ENCODE measurements around the gene JUN.

The JUN gene

DNA sequence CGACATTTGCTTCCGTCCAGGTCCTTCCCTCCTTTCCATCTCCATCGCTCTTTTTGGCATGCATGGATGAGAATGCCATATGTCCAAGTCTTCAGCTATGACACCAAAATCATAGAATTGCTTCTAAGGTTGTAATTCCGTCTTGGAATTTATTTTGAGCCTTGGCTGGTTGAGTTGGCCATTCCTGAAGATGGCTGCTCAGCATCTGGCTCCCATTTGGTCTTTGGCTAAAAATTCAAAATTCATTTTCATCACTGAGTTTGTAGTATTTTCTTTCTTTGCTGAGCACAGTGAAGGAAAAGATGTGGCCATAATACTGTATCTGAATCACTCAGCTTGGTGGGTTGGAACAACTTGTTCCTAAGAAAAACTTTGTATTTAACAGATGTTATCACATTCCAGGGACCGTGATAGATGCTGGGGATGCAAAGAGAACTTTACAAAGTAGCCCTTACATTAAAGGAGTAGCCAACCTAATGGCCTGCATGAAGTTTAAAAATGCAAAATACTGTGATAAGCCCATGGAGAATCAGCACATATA lies 15.6 kb downstream of the JUN start:
- H3K36me3 ChIP-seq (ENCODE audit: control insufficient read depth in 1 of 2, insufficient read depth in 2 of 2, low read length in 2 of 2) = no peaks in the 10 kb centered on the region
- H3K4me1 ChIP-seq (ENCODE audit: control insufficient read depth in 1 of 2, insufficient read depth in 2 of 2, low read length in 2 of 2) = peaks cover 0 to 13% of the 10 kb centered on the region in 2 donors
- H3K9me3 ChIP-seq (ENCODE audit: control insufficient read depth in 1 of 2, low read length in 2 of 2) = no peaks in the 10 kb centered on the region
- H3K4me3 ChIP-seq (ENCODE audit: low read depth in 1 of 2, low read length in 2 of 2) = no peak overlapping the region
- H3K27me3 ChIP-seq (ENCODE audit: low read depth, low read length) = no peaks in the 10 kb centered on the region
- no peak overlapping the region for H3K27ac ChIP-seq (ENCODE audit: low read length)

DNA sequence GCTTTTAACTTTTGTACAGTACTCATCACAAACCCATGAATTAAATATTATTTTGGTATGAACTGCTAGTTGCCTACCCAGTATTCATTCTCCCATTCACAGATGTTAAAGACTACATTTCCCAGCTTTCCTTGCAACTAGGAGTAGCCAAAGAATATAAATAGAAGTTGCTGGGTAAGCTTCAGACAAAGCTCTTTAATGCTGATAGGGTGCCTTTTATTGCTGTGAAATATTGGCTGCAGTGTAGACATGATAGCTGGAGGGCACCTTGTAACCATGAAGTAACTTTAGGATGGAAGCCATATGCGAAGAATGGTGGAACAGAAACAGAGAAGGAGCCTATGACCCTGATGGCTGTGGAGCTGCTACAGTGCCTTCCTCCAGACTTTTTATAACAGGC lies 16.7 kb downstream of the JUN start:
- Histone ChIP-seq H3K36me3 (ENCODE audit: control insufficient read depth in 1 of 2, insufficient read depth in 2 of 2, low read length in 2 of 2) (no peaks in the 10 kb centered on the region), H3K4me1 (ENCODE audit: control insufficient read depth in 1 of 2, insufficient read depth in 2 of 2, low read length in 2 of 2) (peaks cover 0 to 16% of the 10 kb centered on the region in 2 donors), H3K27me3 (ENCODE audit: low read depth, low read length) (no peaks in the 10 kb centered on the region), H3K9me3 (ENCODE audit: control insufficient read depth in 1 of 2, low read length in 2 of 2) (no peaks in the 10 kb centered on the region), H3K4me3 (ENCODE audit: low read depth in 1 of 2, low read length in 2 of 2) (no peak overlapping the region), H3K27ac (ENCODE audit: low read length) (no peak overlapping the region)

DNA sequence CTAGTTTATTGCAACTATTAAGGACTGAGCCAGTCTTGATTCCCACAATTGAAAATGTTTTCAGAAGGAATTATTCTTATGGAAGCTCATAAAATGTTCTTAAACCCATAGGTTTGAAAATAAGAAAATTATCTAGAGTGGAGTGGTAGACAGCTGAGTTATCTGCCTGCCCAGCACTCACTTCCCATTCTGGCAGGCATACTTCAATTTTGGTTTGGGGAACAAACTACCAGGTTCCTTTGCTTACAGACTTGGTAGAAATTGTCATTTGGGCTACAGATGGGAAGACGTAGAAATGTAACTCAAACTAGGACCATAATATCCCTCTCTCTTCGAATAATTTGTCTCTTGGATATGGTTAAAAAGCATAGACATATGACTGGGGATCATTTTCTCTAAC lies 18.4 kb downstream of the JUN start:
- Histone ChIP-seq H3K27ac (ENCODE audit: low read length) (no peak overlapping the region), H3K36me3 (ENCODE audit: control insufficient read depth in 1 of 2, insufficient read depth in 2 of 2, low read length in 2 of 2) (no peaks in the 10 kb centered on the region), H3K27me3 (ENCODE audit: low read depth, low read length) (no peaks in the 10 kb centered on the region), H3K9me3 (ENCODE audit: control insufficient read depth in 1 of 2, low read length in 2 of 2) (no peaks in the 10 kb centered on the region), H3K4me3 (ENCODE audit: low read depth in 1 of 2, low read length in 2 of 2) (no peak overlapping the region), H3K4me1 (ENCODE audit: control insufficient read depth in 1 of 2, insufficient read depth in 2 of 2, low read length in 2 of 2) (peaks cover 0 to 16% of the 10 kb centered on the region in 2 donors)

DNA sequence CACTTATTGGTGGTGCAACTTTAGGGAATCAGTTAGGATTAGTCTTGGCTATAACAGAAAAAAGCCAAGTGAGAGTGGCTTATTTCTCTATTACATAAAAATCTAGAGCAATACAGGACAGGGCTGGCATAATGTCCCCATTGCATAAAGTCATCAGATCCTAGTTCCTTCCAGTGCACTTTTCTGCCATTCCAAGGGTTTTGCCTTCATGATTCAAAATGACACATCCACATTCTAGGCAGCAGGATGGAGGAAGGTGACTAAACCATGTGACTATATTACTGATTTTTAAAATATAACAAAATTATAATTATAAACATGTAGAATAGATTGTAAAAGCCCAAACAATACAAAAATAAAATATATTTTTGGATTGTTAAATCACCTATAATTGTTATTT lies 18.8 kb downstream of the JUN start:
- H3K36me3 ChIP-seq (ENCODE audit: control insufficient read depth in 1 of 2, insufficient read depth in 2 of 2, low read length in 2 of 2) = no peaks in the 10 kb centered on the region
- no peaks in the 10 kb centered on the region for H3K9me3 ChIP-seq (ENCODE audit: control insufficient read depth in 1 of 2, low read length in 2 of 2)
- no peak overlapping the region for H3K27ac ChIP-seq (ENCODE audit: low read length)

DNA sequence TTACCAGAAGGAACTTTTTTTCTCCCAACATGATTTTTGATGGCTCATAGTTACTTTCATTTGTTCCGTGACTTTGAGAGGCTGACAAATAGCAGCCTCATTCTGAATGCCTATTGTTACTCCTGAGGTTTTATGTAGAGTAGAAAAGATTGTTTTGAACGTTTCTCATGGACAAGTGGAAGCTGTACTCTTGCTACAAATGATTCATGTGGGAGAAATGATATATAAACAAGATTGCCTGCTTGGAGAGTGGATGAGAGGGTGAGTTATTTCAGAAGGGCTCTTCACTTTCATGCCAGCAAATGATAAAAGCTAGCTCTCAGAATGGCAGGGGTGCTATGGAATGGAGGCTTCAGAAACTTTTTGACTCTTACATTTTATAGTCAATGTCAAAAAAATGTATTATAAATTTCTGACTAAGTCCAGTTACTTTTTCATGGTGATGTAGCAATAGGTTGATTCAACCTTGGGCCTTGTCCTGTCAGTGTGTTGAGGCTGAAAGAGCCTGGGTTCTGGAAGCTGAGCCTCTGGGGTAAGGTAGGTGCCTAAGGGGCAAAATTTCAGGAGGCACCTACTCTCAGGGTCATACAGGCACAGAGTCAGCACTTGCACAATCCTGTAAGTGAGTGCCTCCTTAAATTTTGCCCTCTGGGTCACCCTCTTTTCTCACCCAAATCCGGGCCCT lies 19.4 kb downstream of the JUN start:
- Histone ChIP-seq H3K4me3 (ENCODE audit: low read depth in 1 of 2, low read length in 2 of 2) (no peak overlapping the region), H3K27ac (ENCODE audit: low read length) (no peak overlapping the region), H3K36me3 (ENCODE audit: control insufficient read depth in 1 of 2, insufficient read depth in 2 of 2, low read length in 2 of 2) (no peaks in the 10 kb centered on the region), H3K27me3 (ENCODE audit: low read depth, low read length) (no peaks in the 10 kb centered on the region), H3K9me3 (ENCODE audit: control insufficient read depth in 1 of 2, low read length in 2 of 2) (no peaks in the 10 kb centered on the region), H3K4me1 (ENCODE audit: control insufficient read depth in 1 of 2, insufficient read depth in 2 of 2, low read length in 2 of 2) (peaks cover 0 to 16% of the 10 kb centered on the region in 2 donors)

More for the DNA sequence above, 18.8 kb downstream of the JUN start:
- Histone ChIP-seq H3K4me1 (ENCODE audit: control insufficient read depth in 1 of 2, insufficient read depth in 2 of 2, low read length in 2 of 2) (peaks cover 0 to 16% of the 10 kb centered on the region in 2 donors), H3K27me3 (ENCODE audit: low read depth, low read length) (no peaks in the 10 kb centered on the region), H3K4me3 (ENCODE audit: low read depth in 1 of 2, low read length in 2 of 2) (no peak overlapping the region)

DNA sequence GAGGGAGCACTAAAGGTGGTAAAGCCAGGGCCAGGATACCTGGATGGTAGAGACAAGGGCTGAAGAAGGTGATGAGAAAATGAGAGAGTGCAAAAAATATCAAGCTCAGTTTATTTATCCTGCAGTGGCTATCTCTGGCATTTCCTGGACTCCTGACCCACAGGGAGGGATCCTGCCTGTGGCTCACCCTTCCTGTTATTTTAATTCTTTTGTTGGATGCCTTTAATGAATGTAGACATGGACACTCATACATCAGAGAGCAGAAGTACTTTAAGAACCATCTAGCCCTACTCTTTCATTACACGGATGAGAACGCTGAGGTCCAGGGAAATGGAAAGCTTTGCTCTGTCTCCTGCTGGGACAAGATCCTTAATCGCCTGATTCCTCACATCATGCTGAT lies 20.6 kb downstream of the JUN start:
- Histone ChIP-seq H3K9me3 (ENCODE audit: control insufficient read depth in 1 of 2, low read length in 2 of 2) (no peaks in the 10 kb centered on the region), H3K4me1 (ENCODE audit: control insufficient read depth in 1 of 2, insufficient read depth in 2 of 2, low read length in 2 of 2) (peaks cover 0 to 16% of the 10 kb centered on the region in 2 donors), H3K36me3 (ENCODE audit: control insufficient read depth in 1 of 2, insufficient read depth in 2 of 2, low read length in 2 of 2) (no peaks in the 10 kb centered on the region), H3K27me3 (ENCODE audit: low read depth, low read length) (no peaks in the 10 kb centered on the region), H3K4me3 (ENCODE audit: low read depth in 1 of 2, low read length in 2 of 2) (no peak overlapping the region), H3K27ac (ENCODE audit: low read length) (no peak overlapping the region)

DNA sequence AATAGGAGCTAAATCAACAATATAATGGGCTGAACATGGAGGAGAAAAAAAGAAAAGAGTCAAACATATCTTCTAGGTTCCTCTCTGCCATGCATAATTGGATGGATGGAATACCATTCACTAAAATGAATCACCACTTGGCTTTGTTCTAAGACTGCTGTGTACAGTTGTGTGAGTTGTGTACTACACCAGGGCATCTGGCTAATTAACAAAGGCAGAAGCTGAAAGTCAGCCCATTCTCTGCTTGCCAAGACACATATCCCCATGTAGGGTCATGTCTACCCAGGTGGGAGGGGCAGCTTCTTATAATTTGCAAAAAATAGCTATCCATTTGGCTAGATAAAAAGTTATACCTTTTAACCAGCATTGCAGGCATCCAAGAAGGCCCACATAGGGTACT lies 21.0 kb downstream of the JUN start:
- Histone ChIP-seq H3K9me3 (ENCODE audit: control insufficient read depth in 1 of 2, low read length in 2 of 2) (no peaks in the 10 kb centered on the region), H3K27ac (ENCODE audit: low read length) (no peak overlapping the region), H3K4me3 (ENCODE audit: low read depth in 1 of 2, low read length in 2 of 2) (no peak overlapping the region), H3K36me3 (ENCODE audit: control insufficient read depth in 1 of 2, insufficient read depth in 2 of 2, low read length in 2 of 2) (no peaks in the 10 kb centered on the region), H3K27me3 (ENCODE audit: low read depth, low read length) (no peaks in the 10 kb centered on the region), H3K4me1 (ENCODE audit: control insufficient read depth in 1 of 2, insufficient read depth in 2 of 2, low read length in 2 of 2) (peaks cover 0 to 16% of the 10 kb centered on the region in 2 donors)

DNA sequence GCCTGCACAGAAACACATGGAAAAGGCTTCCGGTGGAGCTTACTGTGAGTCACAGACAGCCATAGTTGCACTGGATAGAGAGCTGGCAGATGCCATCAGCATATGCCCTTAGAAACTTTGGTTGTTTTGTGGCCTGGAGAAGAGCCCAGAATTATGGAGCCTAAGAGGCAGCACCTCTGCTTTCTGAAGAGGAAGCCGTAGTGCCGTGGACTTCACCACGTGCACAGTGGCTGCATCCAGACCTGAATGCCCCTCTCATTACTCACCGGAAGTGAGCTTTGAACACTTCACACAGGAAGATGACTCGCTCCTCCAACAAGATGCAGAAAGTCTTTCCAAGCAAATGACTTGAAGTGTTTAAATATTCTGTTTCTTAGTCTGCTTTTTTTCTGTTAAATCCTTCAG lies 28.4 kb downstream of the JUN start:
- peak overlapping the region; percentile 65 for H3K27ac ChIP-seq (ENCODE audit: low read length)
- H3K27me3 ChIP-seq (ENCODE audit: low read depth, low read length) = no peaks in the 10 kb centered on the region
- H3K4me3 ChIP-seq (ENCODE audit: low read depth in 1 of 2, low read length in 2 of 2) = peak overlapping the region in 1 of 2 donors; percentile 5
- H3K9me3 ChIP-seq (ENCODE audit: control insufficient read depth in 1 of 2, low read length in 2 of 2) = no peaks in the 10 kb centered on the region
- H3K36me3 ChIP-seq (ENCODE audit: control insufficient read depth in 1 of 2, insufficient read depth in 2 of 2, low read length in 2 of 2) = no peaks in the 10 kb centered on the region
- H3K4me1 ChIP-seq (ENCODE audit: control insufficient read depth in 1 of 2, insufficient read depth in 2 of 2, low read length in 2 of 2) = peaks cover 0 to 7% of the 10 kb centered on the region in 2 donors

DNA sequence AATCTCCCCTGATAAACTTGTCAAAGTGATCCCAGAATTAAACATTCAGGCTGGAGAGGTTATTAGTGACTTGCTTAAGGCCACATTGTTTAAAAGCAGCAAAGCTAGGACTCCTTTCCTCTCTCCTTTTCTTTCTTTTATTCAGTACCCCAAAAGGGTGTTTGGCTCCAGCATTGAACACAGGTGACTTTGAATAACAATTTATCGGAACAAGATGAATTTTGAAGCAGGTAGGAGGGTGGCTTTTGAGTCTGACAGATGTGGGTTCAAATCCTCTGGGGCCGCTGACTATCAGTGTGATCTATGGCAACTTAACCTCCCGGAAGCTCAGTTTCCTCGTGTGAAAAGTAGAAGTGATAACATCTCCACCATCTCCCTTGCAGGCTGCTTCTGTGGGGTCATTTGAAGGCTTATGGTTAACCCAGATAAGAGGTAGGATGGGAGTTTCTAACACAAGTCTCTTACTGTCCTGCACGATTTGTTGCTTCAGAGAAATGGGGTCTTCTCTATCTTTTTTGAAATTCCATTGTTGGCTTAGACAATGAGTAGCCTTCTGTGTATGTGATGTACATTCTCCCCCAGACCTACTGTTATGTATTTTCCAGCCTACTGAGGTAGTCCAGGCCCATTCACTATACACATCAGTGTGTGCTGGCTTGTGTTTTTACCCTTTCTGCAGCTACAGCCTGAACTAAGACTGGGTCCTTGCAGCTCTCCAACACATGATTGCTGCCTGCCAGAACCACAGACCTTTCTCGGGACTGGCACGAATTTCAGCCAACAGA lies 29.0 kb downstream of the JUN start:
- H3K4me3 ChIP-seq (ENCODE audit: low read depth in 1 of 2, low read length in 2 of 2) = peak overlapping the region in 1 of 2 donors; percentile 5
- H3K27ac ChIP-seq (ENCODE audit: low read length) = peak overlapping the region; percentile 65
- no peaks in the 10 kb centered on the region for H3K36me3 ChIP-seq (ENCODE audit: control insufficient read depth in 1 of 2, insufficient read depth in 2 of 2, low read length in 2 of 2)
- H3K9me3 ChIP-seq (ENCODE audit: control insufficient read depth in 1 of 2, low read length in 2 of 2) = no peaks in the 10 kb centered on the region
- peaks cover 0 to 7% of the 10 kb centered on the region in 2 donors for H3K4me1 ChIP-seq (ENCODE audit: control insufficient read depth in 1 of 2, insufficient read depth in 2 of 2, low read length in 2 of 2)
- no peaks in the 10 kb centered on the region for H3K27me3 ChIP-seq (ENCODE audit: low read depth, low read length)

DNA sequence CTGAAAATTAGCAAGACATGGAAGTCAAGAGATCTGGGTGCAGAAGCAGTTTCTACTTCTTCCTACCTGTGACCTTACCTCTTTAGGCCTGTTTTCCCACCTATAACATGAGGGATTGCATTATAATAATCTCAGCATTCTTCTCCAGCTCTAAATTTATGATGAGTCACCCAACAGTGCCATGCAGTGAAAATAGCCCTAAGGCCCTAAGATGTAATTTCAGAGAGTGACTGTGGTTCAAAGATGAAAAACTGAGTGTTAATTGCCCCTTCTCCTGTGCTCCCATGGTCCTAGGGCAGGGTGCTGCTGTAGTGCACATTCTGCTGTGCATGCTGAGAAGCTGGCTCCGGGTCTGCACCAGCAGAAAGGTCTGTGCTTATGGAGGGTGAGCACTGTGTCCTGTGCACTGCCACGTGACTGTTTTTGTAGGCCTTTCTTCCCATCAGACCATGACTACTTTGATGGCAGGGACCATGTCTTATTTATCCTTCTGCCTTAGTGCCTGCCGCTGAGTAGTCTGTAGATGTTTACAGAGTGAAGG lies 29.7 kb downstream of the JUN start:
- Histone ChIP-seq H3K9me3 (ENCODE audit: control insufficient read depth in 1 of 2, low read length in 2 of 2) (no peaks in the 10 kb centered on the region), H3K27ac (ENCODE audit: low read length) (no peak overlapping the region), H3K4me3 (ENCODE audit: low read depth in 1 of 2, low read length in 2 of 2) (no peak overlapping the region)

DNA sequence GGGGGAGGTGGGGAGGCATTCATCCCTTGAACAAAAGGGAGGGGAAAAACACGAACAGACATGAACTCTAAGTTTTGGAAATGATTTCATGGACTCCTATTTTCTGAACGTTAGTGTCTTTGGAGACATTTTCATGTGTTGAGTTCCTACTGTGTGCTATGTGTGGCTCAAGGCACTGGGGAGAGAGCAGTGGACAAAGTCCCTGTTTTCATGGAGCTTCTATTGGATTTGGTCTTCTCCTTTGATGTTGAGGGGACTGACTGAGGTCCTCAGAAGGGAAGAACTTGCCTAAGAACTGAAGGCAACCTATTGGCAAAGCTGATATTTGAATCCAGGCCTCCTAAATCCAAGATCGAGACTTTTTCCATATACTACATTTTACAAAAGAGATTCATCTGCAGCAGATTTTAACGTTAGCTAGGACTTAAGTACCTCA lies 30.4 kb downstream of the JUN start:
- no peak overlapping the region for H3K27ac ChIP-seq (ENCODE audit: low read length)
- H3K9me3 ChIP-seq (ENCODE audit: control insufficient read depth in 1 of 2, low read length in 2 of 2) = no peaks in the 10 kb centered on the region
- no peaks in the 10 kb centered on the region for H3K27me3 ChIP-seq (ENCODE audit: low read depth, low read length)
- no peaks in the 10 kb centered on the region for H3K36me3 ChIP-seq (ENCODE audit: control insufficient read depth in 1 of 2, insufficient read depth in 2 of 2, low read length in 2 of 2)
- H3K4me1 ChIP-seq (ENCODE audit: control insufficient read depth in 1 of 2, insufficient read depth in 2 of 2, low read length in 2 of 2) = peaks cover 0 to 7% of the 10 kb centered on the region in 2 donors
- H3K4me3 ChIP-seq (ENCODE audit: low read depth in 1 of 2, low read length in 2 of 2) = no peak overlapping the region

More for the DNA sequence above, 29.7 kb downstream of the JUN start:
- Histone ChIP-seq H3K36me3 (ENCODE audit: control insufficient read depth in 1 of 2, insufficient read depth in 2 of 2, low read length in 2 of 2) (no peaks in the 10 kb centered on the region), H3K27me3 (ENCODE audit: low read depth, low read length) (no peaks in the 10 kb centered on the region), H3K4me1 (ENCODE audit: control insufficient read depth in 1 of 2, insufficient read depth in 2 of 2, low read length in 2 of 2) (peaks cover 0 to 7% of the 10 kb centered on the region in 2 donors)
